Gastrocnemius medialis (tissue), 4 donors: ENCODE data around the gene BPGM.

Source experiments
- POLR2A ChIP-seq, 2 donors: fragments of 450-650 bp; IDR thresholded peaks; one replicate each; pipeline ENCODE4 v1.6.1; 2017; ENCODE audit warnings: antibody characterized with exemption in 2 of 2, mild to moderate bottlenecking in 2 of 2, moderate library complexity in 2 of 2
- TF ChIP-seq, protein P1 (sequence below), 5 experiments: fragments of 450-650 bp in 3 of 5; fragments of 200-600 bp in 2 of 5; sonication (generic) in 2 of 5; IDR thresholded peaks in 4 of 5; conservative IDR thresholded peaks in 1 of 5; 1 replicate in 4 of 5; 2 replicates in 1 of 5; pipeline ENCODE4 v1.5.1; 2016 to 2019; ENCODE audit warnings: antibody characterized with exemption in 5 of 5, mild to moderate bottlenecking in 3 of 5, moderate library complexity in 3 of 5

- no peak for TF ChIP-seq POLR2A (IDR thresholded peaks at IDR 0.05)
- TF ChIP-seq, protein P1, sequence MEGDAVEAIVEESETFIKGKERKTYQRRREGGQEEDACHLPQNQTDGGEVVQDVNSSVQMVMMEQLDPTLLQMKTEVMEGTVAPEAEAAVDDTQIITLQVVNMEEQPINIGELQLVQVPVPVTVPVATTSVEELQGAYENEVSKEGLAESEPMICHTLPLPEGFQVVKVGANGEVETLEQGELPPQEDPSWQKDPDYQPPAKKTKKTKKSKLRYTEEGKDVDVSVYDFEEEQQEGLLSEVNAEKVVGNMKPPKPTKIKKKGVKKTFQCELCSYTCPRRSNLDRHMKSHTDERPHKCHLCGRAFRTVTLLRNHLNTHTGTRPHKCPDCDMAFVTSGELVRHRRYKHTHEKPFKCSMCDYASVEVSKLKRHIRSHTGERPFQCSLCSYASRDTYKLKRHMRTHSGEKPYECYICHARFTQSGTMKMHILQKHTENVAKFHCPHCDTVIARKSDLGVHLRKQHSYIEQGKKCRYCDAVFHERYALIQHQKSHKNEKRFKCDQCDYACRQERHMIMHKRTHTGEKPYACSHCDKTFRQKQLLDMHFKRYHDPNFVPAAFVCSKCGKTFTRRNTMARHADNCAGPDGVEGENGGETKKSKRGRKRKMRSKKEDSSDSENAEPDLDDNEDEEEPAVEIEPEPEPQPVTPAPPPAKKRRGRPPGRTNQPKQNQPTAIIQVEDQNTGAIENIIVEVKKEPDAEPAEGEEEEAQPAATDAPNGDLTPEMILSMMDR (IDR thresholded peaks at IDR 0.05 in 4 of 5, conservative IDR thresholded peaks at IDR 0.05 in 1 of 5): no peak
These were observed 79.9 kb downstream of the BPGM start for GRCh38 chr7:134726581-134726980.
